Myocyte (in vitro differentiated cells): Measurements from ENCODE around the gene CCDC32. TPM values are rescaled to one million over a fixed set of nuclear protein-coding genes. Genes with fewer than 3 reads are reported as not detected.
A peak's percentile ranks its signal among the peaks of the same experiment; 100 is the strongest.

Experiments used
- DNase-seq: peaks from one replicate; pipeline ENCODE4 v3.0.0-alpha.2; 2012; ENCODE audit warnings: low read depth
- total RNA-seq: library from RNA; depleted of rRNA; stranded (reverse); fragments of >200 nt; gene quantifications from 2 replicates; pipeline ENCODE4 v1.2.3, GENCODE V29; 2014

The CCDC32 gene
- total RNA-seq, 1 donor from 2014 or later: 10.4 TPM

DNA sequence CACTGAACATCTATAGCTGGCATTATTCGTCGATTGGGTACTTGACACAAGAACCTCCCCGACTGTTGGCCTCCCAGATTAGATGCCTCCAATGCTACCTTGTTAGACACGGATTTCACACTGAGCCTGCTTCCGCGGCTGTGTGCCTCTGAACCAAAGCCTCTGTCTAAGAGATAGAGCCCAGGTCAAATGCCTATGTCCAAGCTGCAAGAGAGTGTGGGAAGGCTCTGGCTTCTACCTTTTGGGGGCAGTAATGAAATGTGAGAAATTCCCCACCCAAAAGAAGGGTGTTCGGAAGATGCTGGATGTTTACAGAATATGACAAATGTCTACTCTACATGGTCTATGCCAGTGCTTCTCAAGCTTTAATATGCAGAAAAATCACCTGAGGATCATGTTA is 2.3 kb upstream of the CCDC32 start:
- DNase-seq: peak; percentile 21

DNA sequence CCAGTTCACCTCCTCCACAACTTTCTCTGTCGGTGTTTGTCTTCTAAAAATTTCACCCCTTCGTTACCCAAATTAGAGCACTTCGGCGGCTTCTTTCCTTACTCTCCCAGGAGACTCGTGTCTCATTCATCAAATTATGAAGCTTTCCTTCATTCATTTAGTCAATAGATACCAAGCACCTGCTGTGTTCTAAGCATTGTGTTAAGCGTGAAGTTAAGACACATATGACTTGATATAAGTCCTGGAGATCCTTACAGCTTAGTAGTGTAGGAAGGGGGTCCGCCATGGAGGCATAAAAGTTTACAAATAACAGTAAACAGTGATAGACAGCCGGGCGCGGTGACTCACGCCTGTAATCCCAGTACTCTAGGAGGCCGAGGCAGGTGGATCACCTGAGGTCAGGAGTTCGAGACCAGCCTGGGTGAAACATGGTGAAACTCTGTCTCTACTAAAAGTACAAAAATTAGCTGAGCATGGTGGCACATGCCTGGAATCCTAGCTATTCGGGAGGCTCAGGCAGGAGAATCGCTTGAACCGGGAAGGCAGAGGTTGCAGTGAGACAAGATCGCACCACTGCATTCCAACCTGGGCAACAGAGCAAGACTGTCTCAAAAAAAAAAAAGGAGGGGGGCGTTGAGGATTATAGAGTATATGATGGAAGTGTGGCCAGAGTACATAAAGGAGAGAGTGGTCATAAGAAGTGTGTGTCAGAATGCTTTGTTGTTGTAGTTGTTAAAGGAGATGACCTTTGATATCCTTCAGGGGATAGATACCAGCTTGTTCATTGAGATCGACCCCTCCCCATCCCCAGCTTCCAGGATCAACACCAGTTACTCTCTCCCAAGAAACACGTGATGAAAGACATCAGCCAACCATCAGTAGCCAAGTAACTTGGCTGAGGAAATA is 744 bp upstream of the CCDC32 start:
- DNase-seq: no peak

DNA sequence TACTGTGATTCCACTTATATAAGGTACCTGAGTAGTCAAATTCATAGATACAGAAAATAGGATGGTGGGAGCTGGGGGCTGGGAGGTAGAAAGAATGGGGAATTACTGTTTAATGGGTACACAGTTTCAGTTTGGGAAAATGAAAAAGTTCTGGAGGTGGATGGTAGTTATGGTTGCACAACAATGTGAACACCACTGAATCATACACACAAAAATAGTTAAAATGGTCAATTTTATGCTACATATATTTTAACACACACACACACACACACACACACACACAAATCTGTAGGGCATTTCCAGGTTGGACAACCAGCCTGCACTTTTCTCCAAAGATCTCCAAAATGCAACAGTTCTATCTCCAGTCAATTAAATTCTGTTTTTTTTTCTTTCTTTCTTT is 1.4 kb downstream of the CCDC32 start:
- no peak for DNase-seq

DNA sequence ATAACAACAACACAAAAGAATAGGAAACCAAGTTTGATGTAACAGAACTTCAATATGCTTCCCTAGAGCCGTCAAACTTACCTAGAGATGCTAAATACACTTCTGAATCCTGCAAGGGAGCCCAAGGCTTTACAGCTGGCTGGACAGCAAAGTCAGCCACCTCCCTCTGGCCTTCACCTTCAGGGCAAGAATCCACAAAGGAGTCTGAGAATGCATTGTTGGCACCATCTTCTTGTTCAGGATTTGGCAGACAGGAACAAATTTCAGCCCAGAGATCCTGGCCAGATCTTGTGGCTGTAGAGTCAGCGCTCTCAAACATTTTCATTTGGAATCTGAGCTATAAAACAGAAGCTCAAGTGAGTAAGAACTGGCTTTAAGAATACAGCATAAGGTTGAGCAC is 2.2 kb downstream of the CCDC32 start:
- DNase-seq: no peak

DNA sequence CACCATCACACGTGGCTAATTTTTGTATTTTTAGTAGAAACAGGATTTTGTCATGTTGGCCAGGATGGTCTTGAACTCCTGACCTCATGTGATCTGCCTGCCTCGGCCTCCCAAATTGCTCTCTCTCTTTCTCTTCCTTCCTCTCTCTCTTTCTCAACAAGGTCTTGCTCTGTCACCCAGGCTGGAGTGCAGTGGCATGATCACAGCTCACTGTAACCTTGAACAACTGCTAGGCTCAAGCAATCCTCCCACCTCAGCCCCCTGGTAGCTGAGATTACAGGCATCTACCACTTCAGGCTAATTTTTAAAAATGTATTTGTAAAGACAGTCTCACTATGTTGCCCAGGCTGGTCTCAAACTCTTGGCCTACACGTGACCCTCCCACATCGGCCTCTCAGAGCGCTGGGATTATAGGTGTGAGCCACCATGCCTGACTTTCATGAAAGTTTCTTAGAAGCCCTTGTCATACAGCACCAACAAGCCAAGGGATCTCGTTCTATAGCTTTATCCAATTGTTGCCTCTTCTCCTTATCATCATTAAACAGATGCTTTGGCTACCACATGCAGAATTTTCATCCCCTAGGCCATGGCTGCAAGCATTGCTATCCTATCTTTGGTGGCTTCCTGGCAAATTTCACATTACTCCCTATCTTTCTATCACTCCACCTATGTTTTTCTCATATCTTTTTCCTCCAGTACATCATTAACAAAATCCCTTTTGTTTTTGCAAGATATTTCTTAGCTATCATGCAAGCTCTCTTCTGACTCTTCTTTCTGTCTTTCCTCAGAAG is 5.7 kb downstream of the CCDC32 start:
- no peak for DNase-seq

DNA sequence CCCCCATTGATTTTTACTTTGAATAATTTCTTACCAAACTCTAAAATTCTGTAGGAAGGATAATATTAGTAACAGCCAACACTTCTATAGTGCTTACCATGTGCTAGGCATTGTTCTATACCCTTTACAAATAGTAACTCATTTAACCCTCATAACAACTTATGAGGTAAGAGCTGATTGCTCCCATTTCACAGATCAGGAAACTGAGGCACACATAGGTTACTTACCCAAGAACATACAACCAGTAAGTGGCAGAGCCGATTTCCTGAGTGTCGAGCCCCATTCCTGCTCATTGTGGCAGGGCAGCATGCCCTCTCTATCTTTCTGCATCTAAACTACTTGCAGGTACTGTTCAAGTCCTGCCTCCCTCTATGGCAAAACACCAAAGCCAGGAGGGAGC is 9.0 kb downstream of the CCDC32 start:
- no peak for DNase-seq

DNA sequence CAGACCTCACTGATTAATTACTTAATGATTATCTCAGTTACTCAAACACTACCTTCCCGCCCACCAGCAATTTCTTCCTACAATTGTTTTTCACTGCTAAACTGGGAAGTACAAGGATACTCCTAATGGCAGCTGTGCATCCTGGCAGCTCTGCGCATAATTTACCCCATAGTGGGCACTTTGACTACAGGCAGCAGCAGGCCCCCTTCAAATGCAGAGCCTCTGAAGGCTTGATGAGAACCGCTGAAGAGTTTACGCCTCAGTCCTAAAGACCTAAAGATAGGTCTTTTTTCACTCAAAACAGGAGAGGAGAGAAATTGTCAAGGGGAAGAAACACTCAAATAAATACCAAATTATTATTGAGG is 10.7 kb downstream of the CCDC32 start:
- no peak for DNase-seq

DNA sequence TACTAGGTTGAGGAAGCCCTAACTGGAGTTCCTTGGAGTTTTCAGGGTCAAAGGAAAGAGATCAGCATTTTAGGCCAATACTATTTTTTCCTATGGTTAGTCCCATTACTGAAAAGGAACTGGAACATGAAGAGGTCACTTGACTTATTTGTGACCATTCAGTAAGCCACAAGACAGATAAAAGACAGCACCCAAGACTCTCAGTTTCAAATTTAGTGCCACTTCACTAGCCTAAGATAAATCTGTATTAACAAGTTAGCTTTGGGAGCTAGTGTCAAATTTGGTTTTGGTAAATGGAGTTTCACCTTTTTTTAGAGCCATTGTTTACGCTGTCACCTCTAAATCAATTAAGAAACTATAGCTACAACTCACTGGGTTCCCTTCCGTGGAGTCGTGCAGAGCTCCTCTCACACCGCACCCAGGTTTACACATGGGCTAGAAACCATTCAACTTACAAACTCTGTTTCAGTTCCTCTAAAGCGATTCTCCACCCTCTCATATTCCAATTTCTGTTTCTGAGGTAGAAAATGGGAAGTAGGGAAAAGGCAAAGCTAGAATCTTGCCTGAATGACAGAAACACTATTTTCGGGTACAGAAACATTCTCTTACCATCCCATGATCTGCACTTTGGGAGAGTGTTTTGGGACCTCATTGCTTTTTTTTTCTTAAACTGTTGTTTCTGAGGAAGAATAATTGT is 14.4 kb downstream of the CCDC32 start:
- no peak for DNase-seq

DNA sequence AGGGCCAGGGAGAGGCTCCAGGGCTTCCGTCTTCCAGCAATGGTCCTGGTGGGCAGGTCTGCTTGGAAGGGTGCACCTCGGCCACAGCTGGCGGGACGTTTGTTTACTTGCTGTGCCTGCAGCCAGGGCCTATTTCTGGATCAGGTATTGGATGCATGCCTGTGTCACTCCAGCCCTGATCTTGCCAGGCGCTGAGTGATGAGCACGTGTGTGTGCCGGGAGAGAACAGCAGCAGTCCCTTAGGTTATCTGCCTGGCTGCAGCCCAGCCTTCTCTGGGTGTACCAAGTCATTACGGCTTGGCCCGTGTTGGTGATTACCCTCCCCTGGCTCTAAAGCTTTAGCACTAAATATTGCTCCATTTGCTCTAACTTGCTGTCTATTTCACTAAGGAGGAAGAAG is 14.9 kb downstream of the CCDC32 start:
- DNase-seq: no peak

DNA sequence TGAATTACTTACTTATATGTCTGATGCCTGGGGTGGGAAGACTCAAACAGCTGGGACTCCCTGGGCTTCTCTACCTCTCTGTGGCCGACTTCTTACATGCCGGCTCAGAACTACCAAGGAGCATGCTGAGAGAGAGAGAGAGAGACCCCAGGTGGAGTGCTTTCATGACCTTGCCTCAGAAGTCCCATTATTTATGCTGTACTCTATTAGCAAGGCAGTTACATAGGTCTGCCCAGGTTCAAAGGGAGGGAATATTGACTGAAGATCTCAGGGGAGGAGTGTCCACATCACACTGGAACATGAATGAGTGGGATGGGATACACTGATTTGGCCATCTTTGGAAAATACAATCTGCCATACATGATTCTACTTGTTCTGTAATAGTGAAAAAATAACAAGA is 16.2 kb downstream of the CCDC32 start:
- no peak for DNase-seq

DNA sequence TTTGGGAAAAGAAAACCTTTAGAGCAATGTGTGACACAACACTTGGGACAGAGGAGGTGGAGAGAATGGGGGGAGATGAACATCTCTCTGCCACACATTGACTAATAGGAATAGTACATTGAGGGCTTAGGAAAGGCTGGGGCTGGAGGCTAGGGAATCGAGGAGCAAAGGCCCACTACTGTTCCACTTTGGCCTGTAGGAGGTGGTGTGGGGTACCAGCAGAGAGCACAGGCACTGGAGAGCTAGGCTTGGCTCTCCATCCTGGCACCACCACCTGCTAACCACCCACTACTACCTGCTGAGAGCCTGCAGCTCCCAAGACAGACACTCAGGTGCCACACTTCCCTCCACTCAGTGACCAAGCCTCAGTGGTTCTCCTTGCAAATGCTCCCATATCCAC is 19.4 kb downstream of the CCDC32 start:
- DNase-seq: no peak

DNA sequence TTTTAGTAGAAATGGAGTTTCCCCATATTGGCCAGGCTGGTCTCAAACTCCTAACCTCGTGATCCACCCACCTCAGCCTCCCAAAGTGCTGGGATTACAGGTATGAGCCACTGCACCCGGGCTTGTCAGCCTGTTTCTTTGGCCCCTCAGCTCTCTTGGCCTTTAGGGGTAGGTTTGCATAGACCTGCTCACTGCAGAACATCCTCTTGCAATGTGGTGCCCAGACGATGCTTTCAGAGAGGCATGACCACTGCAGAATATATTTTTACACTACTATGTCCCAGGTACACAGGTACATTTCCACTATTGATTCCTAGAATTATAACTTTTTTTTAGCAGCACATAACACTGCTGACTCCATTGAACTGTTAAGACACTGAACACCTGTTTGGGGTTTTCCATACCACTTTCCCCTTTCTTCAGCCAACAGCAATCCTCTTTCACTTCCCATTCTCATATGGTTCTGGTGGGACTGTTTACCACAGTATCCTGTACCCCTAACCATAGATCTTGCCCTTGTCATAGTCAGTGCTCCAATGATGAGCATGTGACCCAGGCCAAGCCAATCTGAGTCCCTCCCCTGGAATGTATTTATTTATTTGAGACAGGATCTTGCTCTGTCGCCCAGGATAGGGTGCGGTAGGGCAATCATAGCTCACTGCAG is 21.1 kb downstream of the CCDC32 start:
- no peak for DNase-seq

DNA sequence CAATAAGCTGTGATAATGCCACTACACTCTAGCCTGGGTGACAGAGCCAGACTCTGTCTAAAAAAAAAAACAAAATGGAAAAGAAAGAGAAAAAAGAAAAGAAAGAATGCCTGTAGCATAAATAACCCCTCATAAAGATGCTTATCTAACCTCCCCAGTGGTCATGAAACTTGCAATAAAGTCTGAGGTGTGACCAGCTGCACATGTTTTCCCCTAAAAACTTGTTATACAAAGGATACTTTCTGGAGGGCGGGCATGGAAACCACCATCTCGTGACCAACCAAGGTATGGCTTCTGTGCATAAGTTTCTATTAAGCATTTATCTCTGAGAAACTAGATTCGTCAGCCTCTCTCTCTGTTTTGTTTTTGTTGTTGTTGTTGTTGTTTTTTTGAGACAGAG is 21.8 kb downstream of the CCDC32 start:
- DNase-seq: no peak

DNA sequence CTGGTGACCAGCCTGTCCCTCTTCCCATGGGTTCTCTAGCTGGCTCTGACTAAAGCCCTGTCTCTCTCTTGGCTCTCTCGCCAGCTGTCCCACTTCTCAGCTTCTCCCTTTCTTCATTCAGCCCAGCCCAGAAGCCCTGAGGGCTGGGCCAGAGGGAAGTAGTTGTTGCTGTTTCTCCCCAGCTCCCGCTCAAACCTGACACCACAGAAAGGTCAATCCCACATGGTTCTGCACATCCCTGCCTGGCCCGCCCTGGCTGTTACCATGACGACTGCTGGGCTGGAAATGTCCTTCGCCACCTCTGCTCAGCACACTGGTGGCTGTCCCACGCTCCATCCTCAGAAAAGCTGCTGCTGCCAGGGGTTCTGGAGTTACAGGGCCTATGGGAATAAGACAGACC is 25.9 kb downstream of the CCDC32 start:
- DNase-seq: no peak

DNA sequence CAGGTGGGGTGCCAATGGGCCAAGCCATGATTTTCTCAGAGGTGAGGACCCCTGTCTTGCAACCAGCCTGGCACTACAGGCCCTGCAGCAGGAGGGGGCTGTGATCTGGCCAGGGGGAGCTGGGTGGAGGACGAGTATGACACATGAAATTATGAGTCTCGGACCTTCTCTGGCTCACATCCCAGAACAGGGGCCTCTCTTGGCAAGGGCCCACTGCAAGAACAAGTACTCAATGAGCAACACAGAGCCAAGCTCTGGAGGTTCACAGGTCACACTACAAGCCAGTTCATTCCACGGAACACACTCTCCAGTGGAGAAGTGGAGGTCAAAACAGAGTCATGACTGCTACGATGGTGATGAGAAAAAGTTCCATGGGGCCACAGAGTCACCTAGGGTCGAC is 28.3 kb downstream of the CCDC32 start:
- no peak for DNase-seq

DNA sequence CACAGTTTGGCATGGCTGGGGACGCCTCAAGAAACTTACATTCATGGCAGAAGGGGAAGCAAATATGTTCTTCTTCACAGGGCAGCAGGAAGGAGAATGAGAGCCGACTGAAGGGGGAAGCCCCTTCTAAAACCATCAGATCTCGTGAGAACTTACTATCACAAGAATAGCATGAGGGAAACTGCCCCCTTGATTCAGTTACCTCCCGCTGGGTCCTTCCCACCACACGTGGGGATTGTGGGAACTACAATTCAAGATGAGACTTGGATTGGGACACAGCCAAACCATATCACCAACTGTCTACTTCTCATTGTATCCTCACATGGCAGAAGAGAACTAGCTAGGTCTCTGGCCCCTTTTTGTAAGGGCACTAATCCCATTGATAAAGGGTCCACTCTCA is 30.5 kb downstream of the CCDC32 start:
- peak; percentile 53 for DNase-seq

DNA sequence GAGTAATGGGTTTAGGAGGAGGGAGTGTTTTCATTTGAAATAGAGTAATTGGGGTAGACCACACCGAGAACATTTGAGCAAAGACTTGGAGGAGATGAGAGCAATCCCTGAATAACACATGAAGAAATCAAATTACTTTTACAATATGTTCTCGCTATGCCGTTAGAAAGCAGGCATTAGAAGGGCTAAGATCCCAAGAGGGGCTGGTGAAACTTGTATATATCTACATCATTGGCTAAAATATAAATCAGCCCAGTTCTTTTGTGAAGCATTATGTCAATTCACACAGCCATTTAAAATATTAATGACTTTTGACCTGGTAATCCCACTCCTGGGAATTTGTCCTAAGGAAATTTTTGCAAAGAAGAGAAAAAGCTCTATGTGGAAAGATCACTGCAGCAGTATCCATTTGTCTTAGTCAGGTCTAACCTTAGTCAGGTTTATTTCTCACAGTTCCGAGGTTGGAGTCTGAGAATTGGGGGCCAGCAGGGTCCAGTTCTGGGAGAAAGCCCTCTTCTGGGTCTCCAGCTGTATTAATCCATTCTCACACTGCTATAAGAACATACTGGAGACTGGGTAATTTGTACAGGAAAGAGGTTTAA is 31.0 kb downstream of the CCDC32 start:
- DNase-seq: no peak

DNA sequence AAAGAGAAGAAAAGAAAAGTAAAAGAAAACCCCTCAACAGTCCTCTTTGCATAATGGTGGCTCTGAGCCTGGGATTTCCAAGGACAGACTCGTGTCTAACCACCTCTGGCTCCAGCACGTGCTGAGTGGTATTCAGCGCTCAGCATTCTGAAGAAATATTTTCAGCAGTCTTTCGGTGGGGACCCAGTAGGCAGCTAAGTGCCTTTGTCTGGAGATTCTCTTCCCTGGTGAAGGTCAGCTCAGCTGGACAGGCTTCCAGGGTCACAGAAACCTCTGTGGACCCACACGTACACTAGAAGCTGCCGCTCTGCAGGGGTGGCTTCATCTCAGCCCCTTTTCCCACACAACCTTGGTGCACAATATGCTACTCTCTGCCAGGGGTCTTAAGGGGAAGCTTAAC is 36.0 kb downstream of the CCDC32 start:
- no peak for DNase-seq

DNA sequence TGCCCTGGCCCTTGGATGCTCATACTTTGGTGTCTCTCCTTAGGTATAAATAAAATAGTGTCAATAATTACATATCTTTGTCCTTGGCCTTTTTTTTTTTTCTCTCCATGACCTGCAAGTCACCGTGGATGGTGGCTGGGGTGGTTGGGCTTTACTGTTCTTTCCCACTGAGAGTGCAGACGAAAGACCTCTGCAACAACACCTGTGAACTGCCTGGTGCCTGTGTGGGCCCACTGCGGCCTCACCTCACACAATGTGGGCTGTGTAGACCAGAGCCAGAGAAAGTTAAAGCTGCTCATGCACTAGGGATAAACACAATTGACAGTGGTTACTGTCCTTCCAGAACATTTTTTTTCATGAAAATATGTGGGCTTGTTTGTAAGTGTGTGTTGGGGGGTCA is 39.0 kb downstream of the CCDC32 start:
- DNase-seq: no peak

DNA sequence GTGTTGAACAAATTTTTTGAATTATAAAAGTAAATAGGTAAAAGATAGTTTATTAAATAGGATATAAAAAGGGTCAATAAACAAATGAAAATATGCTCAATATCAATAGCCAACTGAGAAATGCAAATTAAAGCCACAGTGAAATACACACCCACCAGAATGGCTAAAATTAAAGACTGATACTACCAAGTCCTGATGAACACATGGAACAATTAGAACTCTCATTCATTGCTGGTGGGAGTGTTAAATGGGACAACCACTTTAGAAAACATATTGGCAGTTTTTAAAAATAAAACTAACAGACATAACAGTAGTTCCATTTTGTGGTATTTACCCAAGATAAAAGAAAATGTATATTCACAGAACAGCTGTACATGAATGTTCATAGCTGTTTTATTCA is 41.2 kb downstream of the CCDC32 start:
- no peak for DNase-seq

DNA sequence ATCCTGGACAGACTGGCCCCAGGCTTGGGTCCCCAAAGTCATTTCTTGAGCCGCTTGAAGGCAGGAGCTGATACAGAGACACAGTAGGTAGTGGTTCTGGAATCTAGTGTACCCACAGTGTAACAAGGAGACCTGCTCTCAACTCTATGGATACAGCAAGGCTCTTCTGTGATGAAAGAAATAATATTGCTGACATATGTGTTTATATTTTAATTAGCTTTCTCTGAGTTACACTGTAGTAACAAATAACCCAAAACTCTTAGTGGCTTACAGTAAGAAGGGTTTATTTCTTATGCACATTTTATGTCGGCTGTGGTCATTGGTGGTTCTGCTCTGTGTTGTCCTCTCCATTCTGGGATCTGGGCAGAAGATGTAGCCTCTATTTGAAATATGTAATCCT is 48.5 kb downstream of the CCDC32 start:
- no peak for DNase-seq
